ENCODE measurements around the gene IGFLR1. TPM values are rescaled to one million over a fixed set of nuclear protein-coding genes. Genes with fewer than 3 reads are reported as not detected.

Gene IGFLR1
- total RNA-seq, 4 donors from 2014 or later: 0.87 to 4.8 (median 4.3) TPM

- peak overlapping the region in 2 of 4 donors; percentile 67 to 76 for H3K27ac ChIP-seq
- no peaks in the 10 kb centered on the region for H3K27me3 ChIP-seq
- H3K4me1 ChIP-seq: peaks cover 10 to 31% (median 13%) of the 10 kb centered on the region in 3 donors
- peak overlapping the region; percentile 68 to 92 (median 84) for H3K4me3 ChIP-seq
- WGBS, 2 donors: 12 to 20% methylated on average over 5 to 7 of the region's 13 CpGs
- no peaks in the 10 kb centered on the region for H3K9me3 ChIP-seq
- intact Hi-C loops (cut with DNase I): no loop called here
- H3K36me3 ChIP-seq: peaks cover 0 to 31% (median 0%) of the 10 kb centered on the region in 3 donors
- TF ChIP-seq POLR2A (IDR thresholded peaks at IDR 0.05) (no peak), CTCF (IDR thresholded peaks at IDR 0.05) (no peak)
- DNase-seq: no peak
Observed at GRCh38 chr19:35776102-35776788, 34.0 kb upstream of the IGFLR1 start.

GRCh38 chr19:35775298-35776101 lies 33.2 kb upstream of the IGFLR1 start, which contains the start of gene ARHGAP33:
ARHGAP33 (plus strand) TSS chr19:35775564; CDS start chr19:35775659, 95 bp downstream.
- TF ChIP-seq CTCF (IDR thresholded peaks at IDR 0.05) (no peak), POLR2A (IDR thresholded peaks at IDR 0.05) (no peak)

GRCh38 chr19:35775046-35775297 lies 32.7 kb upstream of the IGFLR1 start:
- Histone ChIP-seq H3K27ac (no peak overlapping the region), H3K4me3 (peak overlapping the region; percentile 68 to 92 (median 84)), H3K27me3 (no peaks in the 10 kb centered on the region), H3K36me3 (peaks cover 0 to 18% (median 0%) of the 10 kb centered on the region in 3 donors), H3K9me3 (no peaks in the 10 kb centered on the region), H3K4me1 (peaks cover 10 to 31% (median 13%) of the 10 kb centered on the region in 3 donors)
- 23 to 26% methylated on average over 9 of the region's 9 CpGs for WGBS, 2 donors
- TF ChIP-seq POLR2A (IDR thresholded peaks at IDR 0.05): no peak
- no peak for TF ChIP-seq CTCF (IDR thresholded peaks at IDR 0.05)
- no peak for DNase-seq
- intact Hi-C loops (cut with DNase I): no loop called here

More at GRCh38 chr19:35775298-35776101, 33.2 kb upstream of the IGFLR1 start, which contains the start of gene ARHGAP33:
- WGBS, 2 donors: 0% methylated on average over 14 to 21 of the region's 82 CpGs
- Histone ChIP-seq H3K27me3 (no peaks in the 10 kb centered on the region), H3K9me3 (no peaks in the 10 kb centered on the region), H3K4me1 (peaks cover 10 to 31% (median 13%) of the 10 kb centered on the region in 3 donors), H3K36me3 (peaks cover 0 to 24% (median 0%) of the 10 kb centered on the region in 3 donors), H3K4me3 (peak within 1 kb of the TSS; percentile 68 to 92 (median 84)), H3K27ac (peak within 1 kb of the TSS; percentile 59 to 76 (median 68))
- intact Hi-C loops (cut with DNase I): no loop called here
- DNase-seq: peak; percentile 88

- intact Hi-C loops (cut with DNase I): no loop called here
- 36 to 52% methylated on average over 16 of the region's 16 CpGs for WGBS, 2 donors
Observed at GRCh38 chr19:35774274-35775045, 32.2 kb upstream of the IGFLR1 start.

More at GRCh38 chr19:35774274-35775045, 32.2 kb upstream of the IGFLR1 start:
- no peaks in the 10 kb centered on the region for H3K9me3 ChIP-seq
- peak overlapping the region; percentile 68 to 92 (median 84) for H3K4me3 ChIP-seq
- H3K27me3 ChIP-seq: no peaks in the 10 kb centered on the region
- TF ChIP-seq CTCF (IDR thresholded peaks at IDR 0.05) (no peak), POLR2A (IDR thresholded peaks at IDR 0.05) (no peak)
- DNase-seq: no peak
- no peak overlapping the region for H3K27ac ChIP-seq
- H3K36me3 ChIP-seq: peaks cover 0 to 16% (median 0%) of the 10 kb centered on the region in 3 donors
- H3K4me1 ChIP-seq: peaks cover 10 to 31% (median 13%) of the 10 kb centered on the region in 3 donors

All from esophagus squamous epithelium (tissue), 5 donors.